Epithelial cell of esophagus (primary cell): Measurements from ENCODE around the gene SUFU.
"Not testable (repeated sequence)": the region's sequence is repeated elsewhere in the genome, so short reads cannot be mapped to it uniquely, and the experiment has no call there.

Experiments
- DNase-seq: peaks from one replicate; pipeline ENCODE4 v3.0.0; 2010; ENCODE audit warnings: low read depth
- H3K4me3 ChIP-seq: 2 replicates; pipeline ENCODE4 v1.5.1; 2011; ENCODE audit warnings: mild to moderate bottlenecking, low read length, control low read depth
- TF ChIP-seq, protein P1 (sequence below): IDR thresholded peaks from 2 replicates; pipeline ENCODE4 v1.5.1; 2011; ENCODE audit warnings: low read depth, mild to moderate bottlenecking, low read length, control low read depth, inconsistent platforms; ENCODE audit not compliant: insufficient read depth; ENCODE audit errors: missing control alignments

The SUFU gene

GRCh38 chr10:102503264-102504178 is at the start of gene SUFU:
Gene SUFU, plus strand, starts transcription at chr10:102503972. Its CDS starts 181 bp downstream, at chr10:102504153.
- TF ChIP-seq, protein P1, sequence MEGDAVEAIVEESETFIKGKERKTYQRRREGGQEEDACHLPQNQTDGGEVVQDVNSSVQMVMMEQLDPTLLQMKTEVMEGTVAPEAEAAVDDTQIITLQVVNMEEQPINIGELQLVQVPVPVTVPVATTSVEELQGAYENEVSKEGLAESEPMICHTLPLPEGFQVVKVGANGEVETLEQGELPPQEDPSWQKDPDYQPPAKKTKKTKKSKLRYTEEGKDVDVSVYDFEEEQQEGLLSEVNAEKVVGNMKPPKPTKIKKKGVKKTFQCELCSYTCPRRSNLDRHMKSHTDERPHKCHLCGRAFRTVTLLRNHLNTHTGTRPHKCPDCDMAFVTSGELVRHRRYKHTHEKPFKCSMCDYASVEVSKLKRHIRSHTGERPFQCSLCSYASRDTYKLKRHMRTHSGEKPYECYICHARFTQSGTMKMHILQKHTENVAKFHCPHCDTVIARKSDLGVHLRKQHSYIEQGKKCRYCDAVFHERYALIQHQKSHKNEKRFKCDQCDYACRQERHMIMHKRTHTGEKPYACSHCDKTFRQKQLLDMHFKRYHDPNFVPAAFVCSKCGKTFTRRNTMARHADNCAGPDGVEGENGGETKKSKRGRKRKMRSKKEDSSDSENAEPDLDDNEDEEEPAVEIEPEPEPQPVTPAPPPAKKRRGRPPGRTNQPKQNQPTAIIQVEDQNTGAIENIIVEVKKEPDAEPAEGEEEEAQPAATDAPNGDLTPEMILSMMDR, result peak; percentile 96
- H3K4me3 ChIP-seq, result peak within 1 kb of the TSS; percentile 97
- DNase-seq, result peak; percentile 99

DNA sequence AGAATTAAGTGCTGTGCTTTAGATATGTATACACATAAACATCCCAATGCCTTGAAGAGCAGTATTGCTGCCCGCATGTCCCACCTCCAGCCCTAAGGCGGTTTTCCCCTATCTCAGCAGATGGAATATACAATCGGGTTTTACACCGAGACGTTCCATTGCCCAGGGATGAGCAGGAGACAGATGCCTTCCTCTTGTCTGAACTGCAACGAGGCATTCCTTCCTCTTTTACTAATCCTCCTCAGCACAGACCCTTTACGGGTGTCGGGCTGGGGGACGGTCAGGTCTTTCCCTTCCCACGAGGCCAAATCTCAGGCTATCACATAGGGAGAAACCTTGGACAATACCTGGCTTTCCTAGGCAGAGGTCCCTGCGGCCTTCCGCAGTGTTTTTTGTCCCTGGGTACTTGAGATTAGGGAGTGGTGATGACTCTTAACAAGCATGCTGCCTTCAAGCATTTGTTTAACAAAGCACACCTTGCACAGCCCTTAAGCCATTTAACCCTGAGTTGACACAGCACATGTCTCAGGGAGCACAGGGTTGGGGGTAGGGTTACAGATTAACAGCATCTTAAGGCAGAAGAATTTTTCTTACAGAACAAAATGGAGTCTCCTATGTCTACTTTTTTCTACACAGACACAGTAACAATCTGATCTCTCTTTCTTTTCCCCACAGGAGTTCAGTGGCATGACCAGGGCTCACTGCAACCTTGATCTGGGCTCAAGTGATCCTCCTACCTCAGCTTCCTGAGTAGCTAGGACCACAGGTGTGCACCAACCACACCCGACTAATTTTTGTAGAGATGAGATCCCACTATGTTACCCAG is 48.9 kb upstream of the SUFU start:
- H3K4me3 ChIP-seq, DNase-seq: not testable (repeated sequence)

- TF ChIP-seq, protein P1, result no peak
These were observed 47.8 kb upstream of the SUFU start for GRCh38 chr10:102455893-102456471.

DNA sequence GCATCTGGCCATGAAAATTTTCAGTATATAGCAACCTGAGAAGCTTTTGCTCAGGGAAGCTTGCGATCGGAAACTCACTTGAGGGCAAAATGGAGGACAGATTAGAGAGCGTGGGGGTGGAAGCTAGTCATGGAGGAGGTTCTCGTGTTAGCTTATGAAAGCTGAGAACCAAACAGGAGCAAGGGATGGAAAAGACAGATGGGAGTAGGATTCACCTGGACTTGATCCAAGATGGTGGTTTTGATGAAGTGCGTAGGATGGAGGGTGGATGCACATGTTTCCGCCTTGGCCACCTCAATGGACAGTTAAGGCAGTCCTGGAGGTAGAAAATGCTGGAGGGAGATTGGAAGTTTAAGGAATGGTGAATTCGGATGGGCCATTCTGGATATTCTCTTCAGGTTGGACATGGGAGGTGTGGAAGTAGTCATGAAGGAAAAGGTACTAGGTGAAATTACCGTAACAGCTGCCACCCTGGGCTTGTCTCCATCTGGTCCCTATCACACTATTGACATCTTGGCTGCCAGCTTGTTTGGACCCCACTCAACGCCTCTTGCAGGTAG is 46.1 kb upstream of the SUFU start:
- no peak for DNase-seq
- H3K4me3 ChIP-seq, result no peak overlapping the region
- TF ChIP-seq, protein P1, result no peak

More at GRCh38 chr10:102455893-102456471, 47.8 kb upstream of the SUFU start:
- peak; percentile 84 for DNase-seq
- H3K4me3 ChIP-seq, result no peak overlapping the region

DNA sequence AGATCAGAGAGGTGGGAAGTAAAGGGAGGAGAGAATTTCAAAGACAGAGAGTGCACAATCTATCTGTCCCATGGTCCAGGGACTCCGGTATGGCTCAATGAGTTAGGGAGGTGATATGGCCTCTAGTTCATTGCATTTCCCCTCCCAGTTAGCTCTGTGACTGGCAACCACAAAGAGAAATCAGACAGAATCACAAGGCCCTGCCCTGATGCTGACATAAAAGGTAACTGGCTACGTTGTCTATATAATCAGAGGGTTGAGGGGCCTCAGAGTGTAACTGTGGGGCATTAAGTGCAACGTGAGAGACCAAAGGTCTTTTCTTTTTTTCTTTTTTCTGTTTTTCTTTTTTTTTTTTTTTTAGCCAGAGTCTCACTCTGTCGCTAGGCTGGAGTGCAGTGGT is 45.1 kb upstream of the SUFU start:
- no peak for DNase-seq
- H3K4me3 ChIP-seq, result no peak overlapping the region
- TF ChIP-seq, protein P1, result no peak

DNA sequence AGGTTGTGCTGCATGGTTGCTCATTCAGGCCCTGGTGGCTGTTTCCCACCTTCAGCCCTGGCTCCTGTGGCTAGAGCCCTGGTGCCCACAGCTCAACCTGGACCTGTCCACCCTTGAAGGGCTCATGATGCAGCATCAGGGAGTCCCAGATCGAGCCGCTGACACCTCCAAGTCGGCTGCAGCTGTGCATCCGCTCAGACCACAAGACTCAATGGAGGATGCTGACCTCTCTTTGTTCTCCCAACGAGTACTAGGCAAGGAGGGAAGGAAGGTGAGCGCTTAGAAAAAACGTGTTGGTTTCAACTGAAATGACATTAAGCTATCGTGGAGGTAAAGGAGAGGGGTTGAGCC is 43.0 kb upstream of the SUFU start:
- TF ChIP-seq, protein P1, result no peak
- H3K4me3 ChIP-seq, result peak overlapping the region; percentile 42
- DNase-seq, result no peak
